ENCODE measurements around the gene INPP5A.
"Not testable (repeated sequence)": the region's sequence is repeated elsewhere in the genome, so short reads cannot be mapped to it uniquely, and the experiment has no call there.

Gene INPP5A

DNA sequence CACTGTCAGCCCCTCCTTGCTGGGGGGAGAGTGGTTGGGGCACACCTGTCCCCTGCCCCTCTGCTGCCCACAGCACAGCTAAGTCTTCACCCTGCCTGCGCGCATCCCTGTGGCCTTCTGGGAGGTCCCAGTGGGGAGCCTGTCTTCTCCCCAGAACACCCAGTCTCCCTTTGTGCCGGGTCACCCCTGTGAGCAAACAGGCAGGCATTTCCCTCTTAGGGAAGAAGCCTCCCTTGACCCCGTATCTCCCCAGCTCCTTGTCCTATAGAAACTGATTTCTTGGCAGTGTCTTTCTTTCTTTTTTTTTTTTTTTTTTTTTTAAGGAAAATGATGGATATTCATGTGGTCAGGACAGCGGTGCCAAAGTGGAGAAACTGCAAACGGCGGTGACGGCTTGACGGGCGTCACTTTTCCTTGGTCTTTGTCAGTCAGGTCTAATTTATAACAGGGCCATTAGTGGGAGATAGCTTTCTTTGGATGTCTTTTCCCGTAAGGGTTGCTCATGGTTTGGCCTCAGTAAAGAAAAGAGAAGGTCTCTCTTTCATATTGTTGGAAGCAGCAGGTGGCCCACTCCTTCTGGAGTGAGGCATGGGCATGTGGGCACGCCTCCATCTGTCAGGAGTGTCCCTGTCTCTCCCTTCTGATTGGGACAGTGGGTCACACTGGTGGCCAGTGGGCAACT lies 133.1 kb downstream of the INPP5A start:
- Histone ChIP-seq H3K79me2 (ENCODE audit: low read length) (no peaks in the 10 kb centered on the region), H3F3A (ENCODE audit: insufficient read depth, low read length) (no peaks in the 10 kb centered on the region), H3K4me2 (ENCODE audit: low read depth, low read length) (no peak overlapping the region), H2AFZ (ENCODE audit: low read length) (no peak overlapping the region), H3K9me3 (replicated peaks; ENCODE audit: insufficient read depth, low read length) (no peaks in the 10 kb centered on the region), H3K27me3 (replicated peaks; ENCODE audit: insufficient read depth, low read length) (no peaks in the 10 kb centered on the region), H3K36me3 (replicated peaks; ENCODE audit: insufficient read depth, low read length) (no peaks in the 10 kb centered on the region), H3K9me2 (replicated peaks; ENCODE audit: insufficient read depth, low read length) (no peaks in the 10 kb centered on the region), H3K4me1 (ENCODE audit: low read length) (no peaks in the 10 kb centered on the region), H4K20me1 (ENCODE audit: insufficient read depth, low read length) (no peaks in the 10 kb centered on the region), H3K27ac (ENCODE audit: low read length) (no peak overlapping the region), H3K9ac (ENCODE audit: low read length) (no peak overlapping the region), H3K4me3 (ENCODE audit: low read length) (no peak overlapping the region)
- DNase-seq = no peak
- TF ChIP-seq EZH2phosphoT487 (IDR thresholded peaks at IDR 0.05; ENCODE audit: low read length) = no peak

DNA sequence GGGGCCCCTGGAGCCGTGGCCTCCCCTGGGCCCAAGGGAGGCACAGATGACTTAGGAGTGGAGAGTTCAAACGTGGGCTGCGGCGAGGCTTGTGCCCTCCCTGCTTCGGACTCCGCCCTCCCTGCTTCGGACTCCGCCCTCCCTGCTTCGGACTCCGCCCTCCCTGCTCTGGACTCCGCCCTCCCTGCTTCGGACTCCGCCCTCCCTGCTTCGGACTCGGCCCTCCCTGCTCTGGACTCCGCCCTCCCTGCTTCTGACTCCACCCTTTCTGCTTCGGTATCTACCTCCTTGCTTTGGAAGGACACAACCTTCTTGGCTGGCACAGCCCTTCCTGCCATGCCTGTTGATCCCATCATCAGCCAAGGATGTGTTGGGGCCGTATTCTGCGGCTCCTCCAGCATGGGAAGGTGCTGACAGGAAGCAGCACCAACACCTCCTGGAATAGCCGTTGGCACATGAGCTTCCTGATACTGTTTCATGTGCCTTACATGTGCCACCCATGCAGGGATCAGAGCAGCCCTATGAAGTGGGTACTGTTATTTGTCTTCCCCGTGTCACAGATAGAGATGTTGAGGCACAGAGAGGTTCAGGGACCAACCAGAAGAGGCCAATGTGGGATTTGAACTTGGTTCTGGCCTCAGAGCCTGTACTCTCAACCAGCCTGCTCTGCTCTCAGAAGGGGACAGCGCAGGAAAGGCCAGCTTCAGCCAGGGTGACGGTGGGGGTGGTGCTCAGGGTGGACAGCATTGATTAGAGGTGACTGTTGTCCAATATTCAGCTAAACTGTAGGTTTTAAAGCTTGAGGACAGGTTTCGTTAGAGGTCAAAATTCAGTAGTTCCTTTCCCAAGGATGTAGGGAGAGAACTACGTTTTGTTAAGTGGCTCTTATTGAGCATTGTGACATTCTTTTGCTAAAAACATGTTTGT lies 133.9 kb downstream of the INPP5A start:
- Histone ChIP-seq H3F3A (ENCODE audit: insufficient read depth, low read length) (no peaks in the 10 kb centered on the region), H3K4me2 (ENCODE audit: low read depth, low read length) (no peak overlapping the region), H2AFZ (ENCODE audit: low read length) (no peak overlapping the region), H4K20me1 (ENCODE audit: insufficient read depth, low read length) (no peaks in the 10 kb centered on the region), H3K27ac (ENCODE audit: low read length) (no peak overlapping the region), H3K36me3 (replicated peaks; ENCODE audit: insufficient read depth, low read length) (no peaks in the 10 kb centered on the region), H3K4me1 (ENCODE audit: low read length) (no peaks in the 10 kb centered on the region), H3K27me3 (replicated peaks; ENCODE audit: insufficient read depth, low read length) (no peaks in the 10 kb centered on the region), H3K9me2 (replicated peaks; ENCODE audit: insufficient read depth, low read length) (no peaks in the 10 kb centered on the region), H3K9ac (ENCODE audit: low read length) (no peak overlapping the region), H3K9me3 (replicated peaks; ENCODE audit: insufficient read depth, low read length) (no peaks in the 10 kb centered on the region), H3K79me2 (ENCODE audit: low read length) (no peaks in the 10 kb centered on the region), H3K4me3 (ENCODE audit: low read length) (no peak overlapping the region)
- TF ChIP-seq EZH2 (optimal IDR thresholded peaks at IDR 0.05; ENCODE audit: low read depth, low read length) (no peak), EZH2phosphoT487 (IDR thresholded peaks at IDR 0.05; ENCODE audit: low read length) (no peak)
- TF ChIP-seq, protein P1, sequence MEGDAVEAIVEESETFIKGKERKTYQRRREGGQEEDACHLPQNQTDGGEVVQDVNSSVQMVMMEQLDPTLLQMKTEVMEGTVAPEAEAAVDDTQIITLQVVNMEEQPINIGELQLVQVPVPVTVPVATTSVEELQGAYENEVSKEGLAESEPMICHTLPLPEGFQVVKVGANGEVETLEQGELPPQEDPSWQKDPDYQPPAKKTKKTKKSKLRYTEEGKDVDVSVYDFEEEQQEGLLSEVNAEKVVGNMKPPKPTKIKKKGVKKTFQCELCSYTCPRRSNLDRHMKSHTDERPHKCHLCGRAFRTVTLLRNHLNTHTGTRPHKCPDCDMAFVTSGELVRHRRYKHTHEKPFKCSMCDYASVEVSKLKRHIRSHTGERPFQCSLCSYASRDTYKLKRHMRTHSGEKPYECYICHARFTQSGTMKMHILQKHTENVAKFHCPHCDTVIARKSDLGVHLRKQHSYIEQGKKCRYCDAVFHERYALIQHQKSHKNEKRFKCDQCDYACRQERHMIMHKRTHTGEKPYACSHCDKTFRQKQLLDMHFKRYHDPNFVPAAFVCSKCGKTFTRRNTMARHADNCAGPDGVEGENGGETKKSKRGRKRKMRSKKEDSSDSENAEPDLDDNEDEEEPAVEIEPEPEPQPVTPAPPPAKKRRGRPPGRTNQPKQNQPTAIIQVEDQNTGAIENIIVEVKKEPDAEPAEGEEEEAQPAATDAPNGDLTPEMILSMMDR (IDR thresholded peaks at IDR 0.05; ENCODE audit: low read length) = no peak
- DNase-seq = no peak

DNA sequence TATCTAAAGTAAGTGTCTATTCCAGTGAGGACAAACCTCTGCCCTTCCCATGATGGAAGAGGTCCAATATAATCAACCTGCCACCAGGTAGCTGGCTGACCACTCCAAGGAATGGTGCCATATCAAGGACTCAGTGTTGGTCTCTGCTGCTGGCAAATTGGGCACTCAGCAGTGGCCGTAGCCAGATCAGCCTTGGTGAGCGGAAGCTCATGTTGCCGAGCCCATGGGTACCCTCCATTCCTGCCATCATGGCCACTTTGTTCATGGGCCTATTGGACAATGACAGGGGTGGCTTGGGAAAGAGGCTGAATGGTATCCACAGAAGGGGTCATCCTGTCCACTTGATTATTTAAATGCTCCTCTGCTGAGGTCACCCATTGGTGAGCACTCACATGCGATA lies 136.2 kb downstream of the INPP5A start:
- H3K4me2 ChIP-seq (ENCODE audit: low read depth, low read length); H4K20me1 ChIP-seq (ENCODE audit: insufficient read depth, low read length); H3K4me3 ChIP-seq (ENCODE audit: low read length); H3K9me3 ChIP-seq (replicated peaks; ENCODE audit: insufficient read depth, low read length); H2AFZ ChIP-seq (ENCODE audit: low read length); H3K27ac ChIP-seq (ENCODE audit: low read length); H3K27me3 ChIP-seq (replicated peaks; ENCODE audit: insufficient read depth, low read length); DNase-seq; H3K9ac ChIP-seq (ENCODE audit: low read length); H3K9me2 ChIP-seq (replicated peaks; ENCODE audit: insufficient read depth, low read length); H3K4me1 ChIP-seq (ENCODE audit: low read length); H3F3A ChIP-seq (ENCODE audit: insufficient read depth, low read length); H3K79me2 ChIP-seq (ENCODE audit: low read length); H3K36me3 ChIP-seq (replicated peaks; ENCODE audit: insufficient read depth, low read length): not testable (repeated sequence)

DNA sequence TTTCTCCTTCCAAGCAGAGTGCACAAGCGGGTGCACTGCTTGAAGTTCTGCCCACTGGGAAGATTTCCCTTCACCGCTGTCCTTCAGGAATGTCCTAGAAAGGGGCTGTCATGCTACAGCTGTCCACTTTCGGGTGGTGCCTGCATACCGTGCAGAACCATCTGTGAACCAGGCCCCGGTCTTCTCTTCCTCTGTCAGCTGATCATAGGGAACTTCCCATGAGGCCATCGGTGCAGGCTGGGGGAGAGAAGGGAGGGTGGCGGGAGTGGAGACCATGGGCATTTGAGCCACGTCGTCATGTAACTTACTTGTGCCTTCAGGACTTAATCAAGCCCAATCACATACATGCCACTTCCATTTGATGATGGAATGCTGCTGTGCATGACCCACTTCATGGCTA lies 136.7 kb downstream of the INPP5A start:
- Histone ChIP-seq H3K9me2 (replicated peaks; ENCODE audit: insufficient read depth, low read length) (no peaks in the 10 kb centered on the region), H3K4me1 (ENCODE audit: low read length) (no peaks in the 10 kb centered on the region), H3K27me3 (replicated peaks; ENCODE audit: insufficient read depth, low read length) (no peaks in the 10 kb centered on the region), H2AFZ (ENCODE audit: low read length) (no peak overlapping the region), H3K4me2 (ENCODE audit: low read depth, low read length) (no peak overlapping the region), H3K9ac (ENCODE audit: low read length) (no peak overlapping the region), H3F3A (ENCODE audit: insufficient read depth, low read length) (no peaks in the 10 kb centered on the region), H3K9me3 (replicated peaks; ENCODE audit: insufficient read depth, low read length) (no peaks in the 10 kb centered on the region), H3K27ac (ENCODE audit: low read length) (no peak overlapping the region), H3K79me2 (ENCODE audit: low read length) (no peaks in the 10 kb centered on the region), H3K4me3 (ENCODE audit: low read length) (no peak overlapping the region), H4K20me1 (ENCODE audit: insufficient read depth, low read length) (no peaks in the 10 kb centered on the region), H3K36me3 (replicated peaks; ENCODE audit: insufficient read depth, low read length) (no peaks in the 10 kb centered on the region)
- TF ChIP-seq EZH2 (optimal IDR thresholded peaks at IDR 0.05; ENCODE audit: low read depth, low read length) (no peak), EZH2phosphoT487 (IDR thresholded peaks at IDR 0.05; ENCODE audit: low read length) (no peak)
- TF ChIP-seq, protein P1 (IDR thresholded peaks at IDR 0.05; ENCODE audit: low read length) = no peak
- DNase-seq = no peak
